ENCODE measurements around the gene TBC1D9B. TPM values are rescaled to one million over a fixed set of nuclear protein-coding genes. Genes with fewer than 3 reads are reported as not detected.

Gene TBC1D9B
- total RNA-seq, 1 experiment from 2014 or later: 127 TPM

DNA sequence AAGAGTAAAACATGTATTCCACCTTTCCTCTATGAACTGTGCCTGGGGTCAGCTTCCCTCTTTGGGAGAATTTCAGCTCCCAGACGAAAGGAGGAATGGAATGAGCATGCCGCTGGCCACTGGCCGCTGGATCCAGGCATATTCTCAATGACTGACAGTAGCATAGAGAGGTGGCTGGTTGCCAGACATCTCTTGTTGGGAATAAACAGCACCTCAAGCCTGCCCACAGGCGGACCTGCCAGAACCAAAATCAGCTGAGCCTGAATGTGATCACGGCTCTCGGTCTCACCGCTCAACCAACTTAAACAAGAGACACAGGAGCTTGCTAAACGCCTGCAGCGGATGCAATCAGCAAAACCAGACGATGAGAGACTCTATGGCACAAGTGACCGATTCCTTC, 20.6 kb downstream of the TBC1D9B start:
- TF ChIP-seq SIN3A (IDR thresholded peaks at IDR 0.05; ENCODE audit: low read depth) (no peak), POLR2A (IDR thresholded peaks at IDR 0.05; ENCODE audit: borderline replicate concordance, extremely low read depth, insufficient read depth, insufficient read length) (no peak), POLR2AphosphoS5 (IDR thresholded peaks at IDR 0.05; ENCODE audit: low read depth, low read length) (no peak), JUND (IDR thresholded peaks at IDR 0.05) (no peak), ELF1 (IDR thresholded peaks at IDR 0.05; ENCODE audit: borderline replicate concordance, low read depth) (no peak), EGR1 (IDR thresholded peaks at IDR 0.05; ENCODE audit: low read depth) (no peak), RAD21 (IDR thresholded peaks at IDR 0.05; ENCODE audit: low read depth) (no peak), ZNF274 (IDR thresholded peaks at IDR 0.05; ENCODE audit: low read depth, low read length) (no peak), YY1 (IDR thresholded peaks at IDR 0.05; ENCODE audit: extremely low read depth, insufficient replicate concordance, low read depth, low read length) (no peak), ZFX (IDR thresholded peaks at IDR 0.05) (no peak), SP1 (IDR thresholded peaks at IDR 0.05; ENCODE audit: low read depth) (no peak), EZH2phosphoT487 (IDR thresholded peaks at IDR 0.05; ENCODE audit: borderline replicate concordance) (no peak), TCF7L2 (IDR thresholded peaks at IDR 0.05; ENCODE audit: borderline replicate concordance, extremely low read depth, insufficient read depth, insufficient read length) (no peak)
- TF ChIP-seq, protein P1, sequence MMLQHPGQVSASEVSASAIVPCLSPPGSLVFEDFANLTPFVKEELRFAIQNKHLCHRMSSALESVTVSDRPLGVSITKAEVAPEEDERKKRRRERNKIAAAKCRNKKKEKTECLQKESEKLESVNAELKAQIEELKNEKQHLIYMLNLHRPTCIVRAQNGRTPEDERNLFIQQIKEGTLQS (IDR thresholded peaks at IDR 0.05): no peak
- TF ChIP-seq, protein P2, sequence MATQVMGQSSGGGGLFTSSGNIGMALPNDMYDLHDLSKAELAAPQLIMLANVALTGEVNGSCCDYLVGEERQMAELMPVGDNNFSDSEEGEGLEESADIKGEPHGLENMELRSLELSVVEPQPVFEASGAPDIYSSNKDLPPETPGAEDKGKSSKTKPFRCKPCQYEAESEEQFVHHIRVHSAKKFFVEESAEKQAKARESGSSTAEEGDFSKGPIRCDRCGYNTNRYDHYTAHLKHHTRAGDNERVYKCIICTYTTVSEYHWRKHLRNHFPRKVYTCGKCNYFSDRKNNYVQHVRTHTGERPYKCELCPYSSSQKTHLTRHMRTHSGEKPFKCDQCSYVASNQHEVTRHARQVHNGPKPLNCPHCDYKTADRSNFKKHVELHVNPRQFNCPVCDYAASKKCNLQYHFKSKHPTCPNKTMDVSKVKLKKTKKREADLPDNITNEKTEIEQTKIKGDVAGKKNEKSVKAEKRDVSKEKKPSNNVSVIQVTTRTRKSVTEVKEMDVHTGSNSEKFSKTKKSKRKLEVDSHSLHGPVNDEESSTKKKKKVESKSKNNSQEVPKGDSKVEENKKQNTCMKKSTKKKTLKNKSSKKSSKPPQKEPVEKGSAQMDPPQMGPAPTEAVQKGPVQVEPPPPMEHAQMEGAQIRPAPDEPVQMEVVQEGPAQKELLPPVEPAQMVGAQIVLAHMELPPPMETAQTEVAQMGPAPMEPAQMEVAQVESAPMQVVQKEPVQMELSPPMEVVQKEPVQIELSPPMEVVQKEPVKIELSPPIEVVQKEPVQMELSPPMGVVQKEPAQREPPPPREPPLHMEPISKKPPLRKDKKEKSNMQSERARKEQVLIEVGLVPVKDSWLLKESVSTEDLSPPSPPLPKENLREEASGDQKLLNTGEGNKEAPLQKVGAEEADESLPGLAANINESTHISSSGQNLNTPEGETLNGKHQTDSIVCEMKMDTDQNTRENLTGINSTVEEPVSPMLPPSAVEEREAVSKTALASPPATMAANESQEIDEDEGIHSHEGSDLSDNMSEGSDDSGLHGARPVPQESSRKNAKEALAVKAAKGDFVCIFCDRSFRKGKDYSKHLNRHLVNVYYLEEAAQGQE (IDR thresholded peaks at IDR 0.05; ENCODE audit: low read depth): no peak
- no peak overlapping the region for H3K9ac ChIP-seq (ENCODE audit: low read length)
- CTCF ChIA-PET: no interaction called here
- no TSS peak for BruUV-seq (replicated peaks)
- intact Hi-C loops (cut with micrococcal nuclease): no loop called here
- no peaks in the 10 kb centered on the region for H3K9me2 ChIP-seq (ENCODE audit: insufficient read depth)
- H3K9me3 ChIP-seq (ENCODE audit: control insufficient read depth in 1 of 2, insufficient read depth in 1 of 2, low read depth in 1 of 2, low read length in 2 of 2): peaks cover 18 to 19% of the 10 kb centered on the region in 2 experiments; a peak in 3 of 4 replicates
- H3K4me1 ChIP-seq (ENCODE audit: control insufficient read depth in 1 of 2, insufficient read depth in 2 of 2, low read length in 2 of 2): no peaks in the 10 kb centered on the region
- no peak overlapping the region for H3K27ac ChIP-seq (ENCODE audit: low read depth, low read length)
- no peaks in the 10 kb centered on the region for H3K27me3 ChIP-seq (ENCODE audit: insufficient read depth, low read length)
- POLR2A ChIA-PET: no interaction called here
- RAD21 ChIA-PET (ENCODE audit: low non-redundant PET in 1 of 2, low total read pairs in 2 of 2, uncharacterized antibody in 2 of 2, unreplicated experiment in 2 of 2): no interaction called here
- no peak overlapping the region for H2AFZ ChIP-seq (ENCODE audit: low read depth, low read length, poor library complexity, severe bottlenecking)
- no peak overlapping the region for H3K4me2 ChIP-seq (ENCODE audit: low read length)
- no peak for DNase-seq (ENCODE audit: low read depth, low spot score)
- H3K4me3 ChIP-seq (replicated peaks in 1 of 2; ENCODE audit: low read depth in 1 of 2, low read length in 2 of 2): no peak overlapping the region
- peaks cover 42 to 86% of the 10 kb centered on the region in 2 experiments for H3K36me3 ChIP-seq (ENCODE audit: control insufficient read depth in 1 of 2, insufficient read depth in 2 of 2, low read length in 2 of 2)
- no peaks in the 10 kb centered on the region for H4K20me1 ChIP-seq (ENCODE audit: insufficient read depth)
- no peak for ATAC-seq
- H3K79me2 ChIP-seq (ENCODE audit: insufficient read depth, low read length): no peaks in the 10 kb centered on the region

Data from HCT116 (cell line).